Measurements from ENCODE around the gene STIM2. TPM values are rescaled to one million over a fixed set of nuclear protein-coding genes. Genes with fewer than 3 reads are reported as not detected.

STIM2 gene
- polyA plus RNA-seq, 3 donors: 8.6 to 16.5 (median 8.8) TPM

- no peak overlapping the region for H3K4me3 Mint-ChIP-seq
- H2AFZ ChIP-seq (ENCODE audit: insufficient read depth, low read depth, low read length, poor library complexity, severe bottlenecking): no peak overlapping the region
- peaks cover 0 to 5% (median 2%) of the 10 kb centered on the region in 7 donors for H3K9me3 Mint-ChIP-seq
- no peaks in the 10 kb centered on the region for H3K27me3 ChIP-seq (ENCODE audit: control insufficient read depth in 2 of 2, insufficient read depth in 2 of 2, low read length in 2 of 2)
- H3K4me3 ChIP-seq (replicated peaks in 1 of 3; ENCODE audit: low read depth in 2 of 3, low read length in 3 of 3): no peak overlapping the region
- no peak overlapping the region for H3K4me2 ChIP-seq (replicated peaks; ENCODE audit: extremely low read depth, low read length, poor library complexity, severe bottlenecking)
- no peaks in the 10 kb centered on the region for H3K9me3 ChIP-seq (replicated peaks in 1 of 2; ENCODE audit: control insufficient read depth in 1 of 2, insufficient read depth in 1 of 2, low read length in 2 of 2)
- no peak for DNase-seq
- H3K36me3 ChIP-seq (replicated peaks in 1 of 2; ENCODE audit: control insufficient read depth in 1 of 2, insufficient read depth in 2 of 2, low read length in 2 of 2): peaks cover 32 to 58% of the 10 kb centered on the region in 2 donors
- intact Hi-C loops (cut with micrococcal nuclease): loop anchor here (10.0 kb wide), 1 partner anchor 563 kb away; no protein-coding TSS in a partner anchor
- no peaks in the 10 kb centered on the region for H3K4me1 Mint-ChIP-seq
- no peaks in the 10 kb centered on the region for H4K20me1 ChIP-seq (ENCODE audit: insufficient read depth, low read length)
- no peak overlapping the region for H3K9ac ChIP-seq (ENCODE audit: insufficient read depth, low read length, poor library complexity, severe bottlenecking)
- no peak overlapping the region for H3K27ac Mint-ChIP-seq
- H3K36me3 Mint-ChIP-seq: peaks cover 48 to 53% of the 10 kb centered on the region in 2 donors
- H3K27ac ChIP-seq (ENCODE audit: low read depth in 1 of 2, low read length in 2 of 2): no peak overlapping the region
- no peaks in the 10 kb centered on the region for H3K79me2 ChIP-seq (ENCODE audit: insufficient read depth, low read length)
- H3K4me1 ChIP-seq (ENCODE audit: control insufficient read depth in 1 of 2, insufficient read depth in 2 of 2, low read length in 2 of 2): no peaks in the 10 kb centered on the region
- 50% methylated on average over 4 of the region's 5 CpGs for WGBS (ENCODE audit: insufficient coverage)
- TF ChIP-seq CTCF (IDR thresholded peaks at IDR 0.05): no peak
- peaks cover 0 to 1% (median 0%) of the 10 kb centered on the region in 3 donors for H3K27me3 Mint-ChIP-seq (ENCODE audit: low read depth in 3 of 3)
Observed at GRCh38 chr4:27018076-27018475, 157.4 kb downstream of the STIM2 start.

- peaks cover 56 to 60% of the 10 kb centered on the region in 2 donors for H3K36me3 Mint-ChIP-seq
Observed at GRCh38 chr4:27018910-27019309, 158.3 kb downstream of the STIM2 start.

More at GRCh38 chr4:27018910-27019309, 158.3 kb downstream of the STIM2 start:
- Mint-ChIP-seq H3K27me3 (ENCODE audit: low read depth in 3 of 3) (peaks cover 0 to 1% (median 0%) of the 10 kb centered on the region in 3 donors), H3K27ac (no peak overlapping the region), H3K4me3 (no peak overlapping the region), H3K9me3 (peaks cover 0 to 5% (median 2%) of the 10 kb centered on the region in 7 donors), H3K4me1 (no peaks in the 10 kb centered on the region)
- intact Hi-C loops (cut with micrococcal nuclease): loop anchor here (10.0 kb wide), 1 partner anchor 564 kb away; no protein-coding TSS in a partner anchor
- no peaks in the 10 kb centered on the region for H3K79me2 ChIP-seq (ENCODE audit: insufficient read depth, low read length)
- no peaks in the 10 kb centered on the region for H3K9me3 ChIP-seq (replicated peaks in 1 of 2; ENCODE audit: control insufficient read depth in 1 of 2, insufficient read depth in 1 of 2, low read length in 2 of 2)
- H4K20me1 ChIP-seq (ENCODE audit: insufficient read depth, low read length): no peaks in the 10 kb centered on the region
- H2AFZ ChIP-seq (ENCODE audit: insufficient read depth, low read depth, low read length, poor library complexity, severe bottlenecking): no peak overlapping the region
- H3K4me1 ChIP-seq (ENCODE audit: control insufficient read depth in 1 of 2, insufficient read depth in 2 of 2, low read length in 2 of 2): no peaks in the 10 kb centered on the region
- no peak overlapping the region for H3K4me2 ChIP-seq (replicated peaks; ENCODE audit: extremely low read depth, low read length, poor library complexity, severe bottlenecking)
- TF ChIP-seq CTCF (IDR thresholded peaks at IDR 0.05): no peak
- no peaks in the 10 kb centered on the region for H3K27me3 ChIP-seq (ENCODE audit: control insufficient read depth in 2 of 2, insufficient read depth in 2 of 2, low read length in 2 of 2)
- H3K36me3 ChIP-seq (replicated peaks in 1 of 2; ENCODE audit: control insufficient read depth in 1 of 2, insufficient read depth in 2 of 2, low read length in 2 of 2): peaks cover 37 to 65% of the 10 kb centered on the region in 2 donors
- no peak for DNase-seq
- no peak overlapping the region for H3K4me3 ChIP-seq (replicated peaks in 1 of 3; ENCODE audit: low read depth in 2 of 3, low read length in 3 of 3)
- no peak overlapping the region for H3K27ac ChIP-seq (ENCODE audit: low read depth in 1 of 2, low read length in 2 of 2)
- WGBS (ENCODE audit: insufficient coverage): no CpG with 5 or more reads among the region's 1 CpG
- no peak overlapping the region for H3K9ac ChIP-seq (ENCODE audit: insufficient read depth, low read length, poor library complexity, severe bottlenecking)
